Hepatocyte (in vitro differentiated cells): ENCODE results near the gene SAPCD1. TPM values are rescaled to one million over a fixed set of nuclear protein-coding genes. Genes with fewer than 3 reads are reported as not detected.

Experiments used
- DNase-seq: peaks from one replicate; pipeline ENCODE4 v3.0.0-alpha.2; 2016; ENCODE audit warnings: low spot score
- H2AFZ ChIP-seq: fragments of 200-600 bp; sonication (generic); 2 replicates; pipeline ENCODE4 v1.6.0; 2016; ENCODE audit warnings: antibody characterized with exemption, mild to moderate bottlenecking
- H3K27ac ChIP-seq: fragments of 200-600 bp; sonication (generic); 2 replicates; pipeline ENCODE4 v1.5.1; 2016; ENCODE audit warnings: mild to moderate bottlenecking
- H3K27me3 ChIP-seq: fragments of 200-600 bp; sonication (generic); 2 replicates; pipeline ENCODE4 v1.6.1; 2016
- H3K36me3 ChIP-seq: fragments of 200-600 bp; sonication (generic); replicated peaks from 2 replicates; pipeline ENCODE4 v1.5.1; 2016; ENCODE audit warnings: low read depth; ENCODE audit not compliant: insufficient read depth
- H3K4me1 ChIP-seq: fragments of 200-600 bp; sonication (generic); 2 replicates; pipeline ENCODE4 v1.5.1; 2016; ENCODE audit warnings: mild to moderate bottlenecking, moderate library complexity; ENCODE audit not compliant: insufficient read depth
- H3K4me2 ChIP-seq: fragments of 200-600 bp; sonication (generic); 2 replicates; pipeline ENCODE4 v1.6.0; 2016
- H3K4me3 ChIP-seq: fragments of 200-600 bp; sonication (generic); 2 replicates; pipeline ENCODE4 v1.5.1; 2016; ENCODE audit warnings: mild to moderate bottlenecking
- H3K79me2 ChIP-seq: fragments of 200-600 bp; sonication (generic); 2 replicates; pipeline ENCODE4 v1.6.0; 2017; ENCODE audit warnings: mild to moderate bottlenecking
- H3K9me2 ChIP-seq: fragments of 200-600 bp; sonication (generic); replicated peaks from 2 replicates; pipeline ENCODE4 v1.6.0; 2017; ENCODE audit warnings: mild to moderate bottlenecking; ENCODE audit not compliant: insufficient read depth
- H3K9me3 ChIP-seq: fragments of 200-600 bp; sonication (generic); 2 replicates; pipeline ENCODE4 v1.5.1; 2016; ENCODE audit warnings: low read depth, mild to moderate bottlenecking
- H4K20me1 ChIP-seq: fragments of 200-600 bp; sonication (generic); 2 replicates; pipeline ENCODE4 v1.6.0; 2016; ENCODE audit warnings: mild to moderate bottlenecking; ENCODE audit not compliant: insufficient read depth, poor library complexity, severe bottlenecking
- CTCF ChIP-seq: fragments of 200-600 bp; sonication (generic); IDR thresholded peaks from 2 replicates; pipeline ENCODE4 v1.5.1; 2016; ENCODE audit warnings: antibody characterized with exemption, mild to moderate bottlenecking; ENCODE audit not compliant: poor library complexity
- EZH2 ChIP-seq: fragments of 200-600 bp; sonication (generic); IDR thresholded peaks from 2 replicates; pipeline ENCODE4 v1.6.1; 2016; ENCODE audit warnings: antibody characterized with exemption, mild to moderate bottlenecking, borderline replicate concordance
- EZH2phosphoT487 ChIP-seq: fragments of 200-600 bp; sonication (generic); IDR thresholded peaks from one replicate; pipeline ENCODE4 v1.6.1; 2018; ENCODE audit warnings: antibody characterized with exemption, mild to moderate bottlenecking, low read depth, moderate library complexity; ENCODE audit not compliant: unreplicated experiment, severe bottlenecking
- WGBS: methylation state at CpG from one replicate; pipeline ENCODE4 v1.1.6; 2016; ENCODE audit warnings: low lambda C conversion rate; ENCODE audit errors: missing lambda C conversion rate; 5-methylcytosine and 5-hydroxymethylcytosine counted together
- polyA plus RNA-seq: library from polyadenylated mRNA; unstranded; fragments of >200 nt; fragmentation: Nextera tagmentation; extraction: Ambion mirVana; gene quantifications from 2 replicates; pipeline ENCODE4 v1.2.1, GENCODE V29; 2016
- total RNA-seq: library from RNA; depleted of rRNA; stranded (reverse); fragments of >200 nt; gene quantifications from 2 replicates; pipeline ENCODE4 v1.2.3, GENCODE V29; 2014

The SAPCD1 gene
- total and polyA plus RNA-seq, 2 experiments from 2014 or later, result 1.4 to 2.0 TPM

- H4K20me1 ChIP-seq, result no peaks in the 10 kb centered on the region
- peaks cover 3% of the 10 kb centered on the region for H3K79me2 ChIP-seq
- H3K9me3 ChIP-seq, result no peaks in the 10 kb centered on the region
- no peaks in the 10 kb centered on the region for H3K27me3 ChIP-seq
- no peaks in the 10 kb centered on the region for H3K36me3 ChIP-seq
- H3K4me1 ChIP-seq, result no peaks in the 10 kb centered on the region
- no peak overlapping the region for H3K4me3 ChIP-seq
- H3K27ac ChIP-seq, result no peak overlapping the region
- over 99% methylated on average over 11 of the region's 11 CpGs for WGBS
- TF ChIP-seq EZH2, result no peak
- TF ChIP-seq CTCF, result no peak
- TF ChIP-seq EZH2phosphoT487, result no peak
- H3K9me2 ChIP-seq, result no peaks in the 10 kb centered on the region
- H3K4me2 ChIP-seq, result no peak overlapping the region
- DNase-seq, result no peak
- no peak overlapping the region for H2AFZ ChIP-seq
Measured at GRCh38 chr6:31785475-31785874, 23.0 kb downstream of the SAPCD1 start.

GRCh38 chr6:31791324-31792089 is 29.1 kb downstream of the SAPCD1 start:
- DNase-seq, result peak; percentile 77
- TF ChIP-seq EZH2 (no peak), CTCF (peak; percentile 56)

GRCh38 chr6:31792090-31792374 is 29.6 kb downstream of the SAPCD1 start:
- Histone ChIP-seq H3K4me1 (peaks cover 11% of the 10 kb centered on the region), H3K4me2 (no peak overlapping the region), H4K20me1 (no peaks in the 10 kb centered on the region), H3K79me2 (peaks cover 36% of the 10 kb centered on the region), H3K27me3 (no peaks in the 10 kb centered on the region), H3K4me3 (no peak overlapping the region), H2AFZ (no peak overlapping the region), H3K9me3 (no peaks in the 10 kb centered on the region), H3K9me2 (no peaks in the 10 kb centered on the region), H3K27ac (no peak overlapping the region), H3K36me3 (no peaks in the 10 kb centered on the region)
- DNase-seq, result no peak
- TF ChIP-seq EZH2phosphoT487 (no peak), EZH2 (no peak), CTCF (no peak)
- 100% methylated on average over 3 of the region's 3 CpGs for WGBS

More at GRCh38 chr6:31791324-31792089, 29.1 kb downstream of the SAPCD1 start:
- Histone ChIP-seq H3K4me1 (peaks cover 11% of the 10 kb centered on the region), H4K20me1 (no peaks in the 10 kb centered on the region), H3K27me3 (no peaks in the 10 kb centered on the region), H3K27ac (no peak overlapping the region), H3K4me3 (no peak overlapping the region), H3K9me3 (no peaks in the 10 kb centered on the region), H3K36me3 (no peaks in the 10 kb centered on the region), H3K4me2 (no peak overlapping the region), H2AFZ (no peak overlapping the region), H3K79me2 (peaks cover 36% of the 10 kb centered on the region), H3K9me2 (no peaks in the 10 kb centered on the region)
- 74% methylated on average over 12 of the region's 12 CpGs for WGBS
